T-helper 1 cell (primary cell): ENCODE results near the gene ANKMY1.

ENCODE experiments used
- DNase-seq, 5 donors: peaks; one replicate each; pipeline ENCODE4 v3.0.0-alpha.2; 2012 to 2020
- total RNA-seq, 4 donors: gene quantifications; one replicate each; lab custom pipeline; 2026; lab: John Stamatoyannopoulos, UW

ANKMY1 gene
- 41.8 to 64.8 (median 51.6) reads per million in 4 donors for total RNA-seq

- peak; percentile 33 to 58 (median 46) for DNase-seq
Observed at GRCh38 chr2:240557808-240558207, at the start of gene ANKMY1. Gene ANKMY1 (minus strand): TSS chr2:240557988. CDS start chr2:240557335, 653 bp downstream.

- DNase-seq = peak in 1 of 5 donors; percentile 5
Observed at GRCh38 chr2:240605867-240606743, 48.3 kb upstream of the ANKMY1 start.

- DNase-seq = peak in 1 of 5 donors; percentile 5
Observed at GRCh38 chr2:240604939-240605716, 47.3 kb upstream of the ANKMY1 start.

GRCh38 chr2:240604291-240604938 lies 46.6 kb upstream of the ANKMY1 start:
- DNase-seq = peak in 1 of 5 donors; percentile 4

GRCh38 chr2:240603846-240604245 lies 46.1 kb upstream of the ANKMY1 start:
- DNase-seq = no peak

- peak in 1 of 5 donors; percentile 3 for DNase-seq
Observed at GRCh38 chr2:240603081-240603835, 45.5 kb upstream of the ANKMY1 start.

- DNase-seq = peak in 1 of 5 donors; percentile 7
Observed at GRCh38 chr2:240602266-240603050, 44.7 kb upstream of the ANKMY1 start.

GRCh38 chr2:240601831-240602160 lies 44.0 kb upstream of the ANKMY1 start:
- DNase-seq = peak in 1 of 5 donors; percentile 7

GRCh38 chr2:240601061-240601830 lies 43.5 kb upstream of the ANKMY1 start:
- peak in 1 of 5 donors; percentile 4 for DNase-seq

GRCh38 chr2:240600451-240600961 lies 42.7 kb upstream of the ANKMY1 start:
- DNase-seq = peak in 1 of 5 donors; percentile 5

- peak in 1 of 5 donors; percentile 4 for DNase-seq
Observed at GRCh38 chr2:240599141-240599583, 41.4 kb upstream of the ANKMY1 start.

GRCh38 chr2:240598311-240598911 lies 40.6 kb upstream of the ANKMY1 start:
- peak in 1 of 5 donors; percentile 11 for DNase-seq

- DNase-seq = peak in 1 of 5 donors; percentile 8
Observed at GRCh38 chr2:240597419-240598181, 39.8 kb upstream of the ANKMY1 start.

GRCh38 chr2:240597054-240597418 lies 39.2 kb upstream of the ANKMY1 start:
- DNase-seq = no peak

GRCh38 chr2:240596491-240596931 lies 38.7 kb upstream of the ANKMY1 start:
- peak in 1 of 5 donors; percentile 6 for DNase-seq

GRCh38 chr2:240596080-240596460 lies 38.3 kb upstream of the ANKMY1 start:
- DNase-seq = peak in 1 of 5 donors; percentile 9

- DNase-seq = peak in 3 of 5 donors; percentile 16 to 44 (median 18)
Observed at GRCh38 chr2:240595381-240596079, 37.7 kb upstream of the ANKMY1 start.
